K562 (cell line): ENCODE data around the gene YBX2. TPM values are rescaled to one million over a fixed set of nuclear protein-coding genes. Genes with fewer than 3 reads are reported as not detected.

Source experiments
- CTCFL ChIP-seq: IDR thresholded peaks from 2 replicates; pipeline ENCODE4 v1.6.1; 2011; ENCODE audit warnings: borderline replicate concordance, low read depth, mild to moderate bottlenecking, moderate library complexity, low read length; ENCODE audit not compliant: insufficient read depth, poor library complexity, severe bottlenecking
- CXXC5 ChIP-seq: fragments of 250-450 bp; sonication (Bioruptor Pico); IDR thresholded peaks from 2 replicates; pipeline ENCODE4 v1.8.0; 2022; ENCODE audit warnings: inconsistent platforms, mild to moderate bottlenecking, moderate library complexity
- DLX4 ChIP-seq: fragments of 250-450 bp; sonication (Bioruptor Pico); IDR thresholded peaks from 2 replicates; pipeline ENCODE4 v1.6.1; 2021; ENCODE audit warnings: mild to moderate bottlenecking
- E4F1 ChIP-seq: fragments of 250-450 bp; sonication (Bioruptor Pico); IDR thresholded peaks from 2 replicates; pipeline ENCODE4 v1.5.0; 2021; ENCODE audit warnings: mild to moderate bottlenecking, borderline replicate concordance
- ESRRA ChIP-seq: fragments of 450-650 bp; IDR thresholded peaks from 2 replicates; pipeline ENCODE4 v1.6.1; 2014; ENCODE audit warnings: low read depth, mild to moderate bottlenecking, moderate library complexity, borderline replicate concordance
- ETS1 ChIP-seq: conservative IDR thresholded peaks from 2 replicates; pipeline ENCODE4 v1.6.1; 2011; ENCODE audit warnings: low read depth, mild to moderate bottlenecking, low read length; ENCODE audit not compliant: control insufficient read depth
- FOXA1 ChIP-seq: fragments of 450-650 bp; IDR thresholded peaks from 2 replicates; pipeline ENCODE4 v1.6.1; 2016; ENCODE audit warnings: mild to moderate bottlenecking, borderline replicate concordance
- FUS ChIP-seq: fragments of 200-400 bp; formaldehyde crosslinking; optimal IDR thresholded peaks from 2 replicates; pipeline ENCODE3; 2017; ENCODE audit warnings: low read depth, low read length
- LARP7 ChIP-seq: fragments of 450-650 bp; IDR thresholded peaks from 2 replicates; pipeline ENCODE4 v1.6.1; 2016
- PTBP1 ChIP-seq: fragments of 200-400 bp; formaldehyde crosslinking; IDR thresholded peaks from 2 replicates; pipeline ENCODE4 v1.6.1; 2017; ENCODE audit warnings: low read depth, low read length
- RHOXF2B ChIP-seq: fragments of 250-450 bp; sonication (Bioruptor Pico); conservative IDR thresholded peaks from 2 replicates; pipeline ENCODE4 v1.5.1; 2021
- RREB1 ChIP-seq: fragments of 250-450 bp; sonication (Bioruptor Pico); IDR thresholded peaks from 2 replicates; pipeline ENCODE4 v1.4.0; 2020
- SP2 ChIP-seq: IDR thresholded peaks from 2 replicates; pipeline ENCODE4 v1.6.1; 2011; ENCODE audit warnings: mild to moderate bottlenecking, low read depth, low read length, moderate library complexity; ENCODE audit not compliant: poor library complexity, severe bottlenecking; ENCODE audit errors: extremely low read depth
- TFAM ChIP-seq: fragments of 250-450 bp; sonication (Bioruptor Pico); conservative IDR thresholded peaks from 2 replicates; pipeline ENCODE4 v1.5.0; 2021; ENCODE audit warnings: mild to moderate bottlenecking, moderate library complexity
- ZBED1 ChIP-seq: IDR thresholded peaks from 2 replicates; pipeline ENCODE4 v1.6.1; 2014
- ZBTB17 ChIP-seq: fragments of 450-650 bp; formaldehyde crosslinking; IDR thresholded peaks from 2 replicates; pipeline ENCODE4 v1.4.0; 2020; ENCODE audit warnings: mild to moderate bottlenecking
- ZNF561 ChIP-seq: fragments of 450-650 bp; formaldehyde crosslinking; conservative IDR thresholded peaks from 2 replicates; pipeline ENCODE4 v1.4.0; 2020; ENCODE audit warnings: mild to moderate bottlenecking, moderate library complexity
- polyA plus RNA-seq, 8 experiments: library from polyadenylated mRNA; depleted of rRNA in 4 of 8; stranded (reverse) in 5 of 8; unstranded in 3 of 8; fragments of >200 nt; fragmentation: Nextera tagmentation in 2 of 8; fragmentation: Illumina TruSeq in 1 of 8; extraction: Ambion mirVana in 2 of 8; extraction: Trizol in 1 of 8; gene quantifications; 2 replicates each; pipeline versions ENCODE4 v1.2.1 to v1.2.3, GENCODE V29; 2011 to 2014; ENCODE audit warnings: inconsistent platforms in 1 of 8, missing spikeins in 1 of 8
- total RNA-seq, 7 experiments: library from RNA; depleted of rRNA in 6 of 7; stranded (reverse); fragments of >200 nt in 6 of 7; fragmentation: Illumina TruSeq in 2 of 7; extraction: Trizol in 2 of 7; gene quantifications; 2 replicates each; pipeline versions ENCODE4 v1.2.1 to v1.2.3, GENCODE V29; 2011 to 2021; ENCODE audit warnings: low replicate concordance in 1 of 7

Gene YBX2
- total and polyA plus RNA-seq, 9 of the 15 experiments (the other 6 are each of a cell fraction or from before 2014, with no cell fraction given), result 0.03 to 0.59 (median 0.27) TPM; not detected in 6

GRCh38 chr17:7328840-7329373, 34.5 kb upstream of the YBX2 start, which contains the start of gene NEURL4 (continued):
- TF ChIP-seq RREB1 (CRISPR knock-in tag) (no peak), LARP7 (no peak), PTBP1 (no peak), FOXA1 (no peak), DLX4 (CRISPR knock-in tag) (no peak), ZBTB17 (no peak), FUS (no peak), ESRRA (no peak), SP2 (no peak), E4F1 (CRISPR knock-in tag) (no peak), ZNF561 (CRISPR knock-in tag) (no peak), TFAM (CRISPR knock-in tag) (no peak), RHOXF2B (no peak), ETS1 (no peak), ZBED1 (no peak), CXXC5 (CRISPR knock-in tag) (no peak), CTCFL (no peak)
